ENCODE measurements around the gene CTNNBL1. TPM values are rescaled to one million over a fixed set of nuclear protein-coding genes. Genes with fewer than 3 reads are reported as not detected.

The CTNNBL1 gene
- total RNA-seq, 1 experiment from 2014 or later: 64.4 TPM

- no peak for TF ChIP-seq ARID4B (CRISPR knock-in tag; IDR thresholded peaks at IDR 0.05; ENCODE audit: borderline replicate concordance)
- TF ChIP-seq NR3C1 (CRISPR knock-in tag; conservative IDR thresholded peaks at IDR 0.05; ENCODE audit: low read depth): no peak
- TF ChIP-seq TEAD4 (CRISPR knock-in tag; IDR thresholded peaks at IDR 0.05): no peak
- TF ChIP-seq ATF3 (CRISPR knock-in tag; conservative IDR thresholded peaks at IDR 0.05): no peak
These were observed 65.3 kb downstream of the CTNNBL1 start (continued) for GRCh38 chr20:37759052-37759553.

- POLR2A ChIA-PET: no interaction called here
- H3K27ac Mint-ChIP-seq: no peak overlapping the region
- H3K9me3 Mint-ChIP-seq: no peaks in the 10 kb centered on the region
- no peak overlapping the region for H3K4me3 Mint-ChIP-seq
- TF ChIP-seq ZNF138 (CRISPR knock-in tag; conservative IDR thresholded peaks at IDR 0.05) (no peak), MLX (CRISPR knock-in tag; IDR thresholded peaks at IDR 0.05) (no peak), ZBTB43 (CRISPR knock-in tag; IDR thresholded peaks at IDR 0.05) (no peak), ZMAT4 (CRISPR knock-in tag; IDR thresholded peaks at IDR 0.05) (no peak), PREB (CRISPR knock-in tag; IDR thresholded peaks at IDR 0.05; ENCODE audit: borderline replicate concordance) (no peak)
- CTCF ChIA-PET: no interaction called here
- no peak for ATAC-seq
- no peaks in the 10 kb centered on the region; the same call in 1 of the 2 replicates for H3K36me3 Mint-ChIP-seq
- no peaks in the 10 kb centered on the region for H3K4me1 Mint-ChIP-seq
- H3K27me3 Mint-ChIP-seq (ENCODE audit: low read depth): no peaks in the 10 kb centered on the region
- DNase-seq (ENCODE audit: low spot score): no peak
These were observed 66.0 kb downstream of the CTNNBL1 start for GRCh38 chr20:37759761-37760209.

- POLR2A ChIA-PET: no interaction called here
- TF ChIP-seq SOX15 (CRISPR knock-in tag; IDR thresholded peaks at IDR 0.05) (no peak), AR (CRISPR knock-in tag; IDR thresholded peaks at IDR 0.05) (no peak), ESRRA (CRISPR knock-in tag; IDR thresholded peaks at IDR 0.05; ENCODE audit: borderline replicate concordance) (no peak), PRDM15 (CRISPR knock-in tag; IDR thresholded peaks at IDR 0.05) (no peak), MYBL2 (CRISPR knock-in tag; IDR thresholded peaks at IDR 0.05) (no peak), NFATC4 (CRISPR knock-in tag; IDR thresholded peaks at IDR 0.05) (no peak), CREB1 (CRISPR knock-in tag; IDR thresholded peaks at IDR 0.05) (no peak), IRF2 (CRISPR knock-in tag; IDR thresholded peaks at IDR 0.05; ENCODE audit: borderline replicate concordance, low read depth) (no peak), JAZF1 (CRISPR knock-in tag; IDR thresholded peaks at IDR 0.05) (no peak)
These were observed 66.5 kb downstream of the CTNNBL1 start for GRCh38 chr20:37760322-37760721.

More at GRCh38 chr20:37760322-37760721, 66.5 kb downstream of the CTNNBL1 start:
- H3K9me3 Mint-ChIP-seq: no peaks in the 10 kb centered on the region
- H3K36me3 Mint-ChIP-seq: no peaks in the 10 kb centered on the region; the same call in 1 of the 2 replicates
- ATAC-seq: no peak
- no peaks in the 10 kb centered on the region for H3K4me1 Mint-ChIP-seq
- CTCF ChIA-PET: interaction anchor here (1.2 kb wide), 1 partner anchor 196 kb away, joined by 5 read pairs; no protein-coding TSS in a partner anchor
- no peaks in the 10 kb centered on the region for H3K27me3 Mint-ChIP-seq (ENCODE audit: low read depth)
- H3K27ac Mint-ChIP-seq: no peak overlapping the region
- no peak for DNase-seq (ENCODE audit: low spot score)
- H3K4me3 Mint-ChIP-seq: no peak overlapping the region
